HepG2 (cell line): ENCODE results near the gene PLOD3. TPM values are rescaled to one million over a fixed set of nuclear protein-coding genes. Genes with fewer than 3 reads are reported as not detected.

Source experiments
- ARNT2 ChIP-seq: sonication (generic); formaldehyde crosslinking; IDR thresholded peaks from 2 replicates; pipeline ENCODE4 v1.8.0; 2022; ENCODE audit warnings: mild to moderate bottlenecking, low read depth, missing genetic modification reagents, moderate library complexity
- ATAD3A ChIP-seq: sonication (generic); formaldehyde crosslinking; IDR thresholded peaks from 2 replicates; pipeline ENCODE4 v1.4.0; 2020; ENCODE audit warnings: missing genetic modification reagents
- ELF1 ChIP-seq: sonication (generic); formaldehyde crosslinking; IDR thresholded peaks from 2 replicates; pipeline ENCODE4 v1.4.0; 2020; ENCODE audit warnings: missing genetic modification reagents
- FOXC1 ChIP-seq: sonication (generic); formaldehyde crosslinking; IDR thresholded peaks from 2 replicates; pipeline ENCODE4 v1.8.0; 2022; ENCODE audit warnings: mild to moderate bottlenecking, missing genetic modification reagents, borderline replicate concordance
- KMT2A ChIP-seq: sonication (generic); formaldehyde crosslinking; IDR thresholded peaks from 2 replicates; pipeline ENCODE4 v1.4.0; 2020; ENCODE audit warnings: missing genetic modification reagents
- MNT ChIP-seq: fragments of 450-650 bp; IDR thresholded peaks from 2 replicates; pipeline ENCODE4 v1.6.1; 2016
- NRL ChIP-seq: sonication (generic); formaldehyde crosslinking; IDR thresholded peaks from 2 replicates; pipeline ENCODE4 v1.5.0; 2020; ENCODE audit warnings: missing genetic modification reagents, mild to moderate bottlenecking, moderate library complexity, borderline replicate concordance
- RARG ChIP-seq: sonication (generic); formaldehyde crosslinking; IDR thresholded peaks from 2 replicates; pipeline ENCODE4 v1.4.0; 2020; ENCODE audit warnings: low read depth, mild to moderate bottlenecking, missing genetic modification reagents
- ZC3H13 ChIP-seq: sonication (generic); formaldehyde crosslinking; IDR thresholded peaks from 2 replicates; pipeline ENCODE4 v1.8.1; 2023; ENCODE audit warnings: mild to moderate bottlenecking, missing genetic modification reagents, moderate library complexity
- ZFP91 ChIP-seq: sonication (generic); formaldehyde crosslinking; IDR thresholded peaks from 2 replicates; pipeline ENCODE4 v1.9.0; 2022; ENCODE audit warnings: missing genetic modification reagents, mild to moderate bottlenecking, borderline replicate concordance
- ZNF335 ChIP-seq: sonication (generic); formaldehyde crosslinking; IDR thresholded peaks from 2 replicates; pipeline ENCODE4 v1.4.0; 2020; ENCODE audit warnings: missing genetic modification reagents
- ZNF350 ChIP-seq: sonication (generic); formaldehyde crosslinking; IDR thresholded peaks from 2 replicates; pipeline ENCODE4 v1.4.0; 2020; ENCODE audit warnings: mild to moderate bottlenecking, low read depth, missing genetic modification reagents, borderline replicate concordance
- ZNF770 ChIP-seq: sonication (generic); formaldehyde crosslinking; IDR thresholded peaks from 2 replicates; pipeline ENCODE4 v1.5.0; 2020; ENCODE audit warnings: mild to moderate bottlenecking, missing genetic modification reagents
- polyA plus RNA-seq, 8 experiments: library from polyadenylated mRNA; depleted of rRNA in 3 of 8; stranded (reverse) in 7 of 8; unstranded in 1 of 8; fragments of >200 nt; fragmentation: Illumina TruSeq in 4 of 8; extraction: Trizol in 4 of 8; gene quantifications; 2 replicates each; pipeline versions ENCODE4 v1.2.1 to v1.2.3, GENCODE V29; 2011 to 2016; ENCODE audit warnings: low read depth in 4 of 8, missing spikeins in 1 of 8, mixed read lengths in 1 of 8; ENCODE audit not compliant: insufficient read depth in 1 of 8
- total RNA-seq, 5 experiments: library from RNA; depleted of rRNA; stranded (reverse); fragments of >200 nt; fragmentation: Illumina TruSeq; extraction: Trizol; gene quantifications; 2 replicates each; pipeline ENCODE4 v1.2.3, GENCODE V29; 2016; ENCODE audit warnings: low read depth in 1 of 5
- TF ChIP-seq, protein P1 (sequence below): sonication (generic); formaldehyde crosslinking; IDR thresholded peaks from 2 replicates; pipeline ENCODE4 v1.4.0; 2020; ENCODE audit warnings: mild to moderate bottlenecking, missing genetic modification reagents

Gene PLOD3
- total and polyA plus RNA-seq, 2 of the 13 experiments (the other 11 are each of a cell fraction or from before 2014, with no cell fraction given), result 65.8 to 67.4 TPM

GRCh38 chr7:101251871-101252659 lies 34.7 kb upstream of the PLOD3 start (continued):
- TF ChIP-seq, protein P1, sequence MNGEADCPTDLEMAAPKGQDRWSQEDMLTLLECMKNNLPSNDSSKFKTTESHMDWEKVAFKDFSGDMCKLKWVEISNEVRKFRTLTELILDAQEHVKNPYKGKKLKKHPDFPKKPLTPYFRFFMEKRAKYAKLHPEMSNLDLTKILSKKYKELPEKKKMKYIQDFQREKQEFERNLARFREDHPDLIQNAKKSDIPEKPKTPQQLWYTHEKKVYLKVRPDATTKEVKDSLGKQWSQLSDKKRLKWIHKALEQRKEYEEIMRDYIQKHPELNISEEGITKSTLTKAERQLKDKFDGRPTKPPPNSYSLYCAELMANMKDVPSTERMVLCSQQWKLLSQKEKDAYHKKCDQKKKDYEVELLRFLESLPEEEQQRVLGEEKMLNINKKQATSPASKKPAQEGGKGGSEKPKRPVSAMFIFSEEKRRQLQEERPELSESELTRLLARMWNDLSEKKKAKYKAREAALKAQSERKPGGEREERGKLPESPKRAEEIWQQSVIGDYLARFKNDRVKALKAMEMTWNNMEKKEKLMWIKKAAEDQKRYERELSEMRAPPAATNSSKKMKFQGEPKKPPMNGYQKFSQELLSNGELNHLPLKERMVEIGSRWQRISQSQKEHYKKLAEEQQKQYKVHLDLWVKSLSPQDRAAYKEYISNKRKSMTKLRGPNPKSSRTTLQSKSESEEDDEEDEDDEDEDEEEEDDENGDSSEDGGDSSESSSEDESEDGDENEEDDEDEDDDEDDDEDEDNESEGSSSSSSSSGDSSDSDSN, result peak; percentile 80
- 0 out of 2 replicates have a peak, but pooled peaks have one; percentile 32 for TF ChIP-seq ATAD3A (CRISPR knock-in tag)
- TF ChIP-seq ZC3H13, result 0 out of 2 replicates have a peak, but pooled peaks have one; percentile 43
- TF ChIP-seq ELF1 (CRISPR knock-in tag), result peak; percentile 98
- TF ChIP-seq ZNF335, result 0 out of 2 replicates have a peak, but pooled peaks have one; percentile 65
- peak; percentile 85 for TF ChIP-seq FOXC1 (CRISPR knock-in tag)
- peak; percentile 34; the same call in 1 of the 2 replicates for TF ChIP-seq MNT
- peak; percentile 72 for TF ChIP-seq ZNF350 (CRISPR knock-in tag)
- peak; percentile 89; the same call in 1 of the 2 replicates for TF ChIP-seq KMT2A (CRISPR knock-in tag)
- TF ChIP-seq ZFP91 (CRISPR knock-in tag), result peak; percentile 70; the same call in 1 of the 2 replicates
- TF ChIP-seq ZNF770, result peak; percentile 65; the same call in 1 of the 2 replicates
- no peak for TF ChIP-seq RARG (CRISPR knock-in tag)
- 0 out of 2 replicates have a peak, but pooled peaks have one; percentile 64 for TF ChIP-seq NRL
- TF ChIP-seq ARNT2 (CRISPR knock-in tag), result peak; percentile 54
- TF ChIP-seq, all 625 proteins: peak for 170
